ENCODE measurements around the gene TSHZ2.

TSHZ2 gene

GRCh38 chr20:53296451-53297153 is 324.4 kb downstream of the TSHZ2 start:
- TF ChIP-seq YY1 (IDR thresholded peaks at IDR 0.05; ENCODE audit: low read depth) = no peak
- TF ChIP-seq TCF12 (IDR thresholded peaks at IDR 0.05; ENCODE audit: low read depth) = no peak
- no peak for TF ChIP-seq NFIC (IDR thresholded peaks at IDR 0.05)
- no peak for TF ChIP-seq TAF1 (IDR thresholded peaks at IDR 0.05; ENCODE audit: low read depth)
- no peak for TF ChIP-seq RAD21 (IDR thresholded peaks at IDR 0.05; ENCODE audit: low read depth)
- TF ChIP-seq CEBPB (IDR thresholded peaks at IDR 0.05) = no peak
- no peak for TF ChIP-seq CREB1 (IDR thresholded peaks at IDR 0.05; ENCODE audit: low read depth)
- TF ChIP-seq ZBTB7A (IDR thresholded peaks at IDR 0.05; ENCODE audit: low read depth) = no peak
- no peak for TF ChIP-seq REST (IDR thresholded peaks at IDR 0.05; ENCODE audit: low read depth)
- TF ChIP-seq MAX (IDR thresholded peaks at IDR 0.05) = no peak
- TF ChIP-seq TEAD4 (IDR thresholded peaks at IDR 0.05) = no peak
- no peak for TF ChIP-seq EP300 (IDR thresholded peaks at IDR 0.05; ENCODE audit: borderline replicate concordance)
- no peak for TF ChIP-seq USF1 (IDR thresholded peaks at IDR 0.05)
- no peak for TF ChIP-seq FOXM1 (IDR thresholded peaks at IDR 0.05; ENCODE audit: borderline replicate concordance, low read depth)
- no peak for TF ChIP-seq EGR1 (IDR thresholded peaks at IDR 0.05)

GRCh38 chr20:53297154-53297529 is 325.0 kb downstream of the TSHZ2 start:
- no peak for TF ChIP-seq USF1 (IDR thresholded peaks at IDR 0.05)
- TF ChIP-seq TEAD4 (IDR thresholded peaks at IDR 0.05) = no peak
- TF ChIP-seq NFIC (IDR thresholded peaks at IDR 0.05) = no peak
- TF ChIP-seq CREB1 (IDR thresholded peaks at IDR 0.05; ENCODE audit: low read depth) = no peak
- no peak for TF ChIP-seq MAX (IDR thresholded peaks at IDR 0.05)
- no peak for TF ChIP-seq FOXM1 (IDR thresholded peaks at IDR 0.05; ENCODE audit: borderline replicate concordance, low read depth)
- TF ChIP-seq ZBTB7A (IDR thresholded peaks at IDR 0.05; ENCODE audit: low read depth) = no peak
- TF ChIP-seq TCF12 (IDR thresholded peaks at IDR 0.05; ENCODE audit: low read depth) = no peak
- TF ChIP-seq YY1 (IDR thresholded peaks at IDR 0.05; ENCODE audit: low read depth) = no peak
- no peak for TF ChIP-seq EGR1 (IDR thresholded peaks at IDR 0.05)
- no peak for TF ChIP-seq EP300 (IDR thresholded peaks at IDR 0.05; ENCODE audit: borderline replicate concordance)
- TF ChIP-seq REST (IDR thresholded peaks at IDR 0.05; ENCODE audit: low read depth) = no peak
- TF ChIP-seq TAF1 (IDR thresholded peaks at IDR 0.05; ENCODE audit: low read depth) = no peak

GRCh38 chr20:53298260-53298659 is 326.1 kb downstream of the TSHZ2 start:
- TF ChIP-seq CEBPB (IDR thresholded peaks at IDR 0.05) (no peak), NFIC (IDR thresholded peaks at IDR 0.05) (no peak), REST (IDR thresholded peaks at IDR 0.05; ENCODE audit: low read depth) (no peak), EP300 (IDR thresholded peaks at IDR 0.05; ENCODE audit: borderline replicate concordance) (no peak), RAD21 (IDR thresholded peaks at IDR 0.05; ENCODE audit: low read depth) (no peak), CREB1 (IDR thresholded peaks at IDR 0.05; ENCODE audit: low read depth) (no peak), TEAD4 (IDR thresholded peaks at IDR 0.05) (no peak), ZBTB7A (IDR thresholded peaks at IDR 0.05; ENCODE audit: low read depth) (no peak), EGR1 (IDR thresholded peaks at IDR 0.05) (no peak)

GRCh38 chr20:53298911-53299310 is 326.8 kb downstream of the TSHZ2 start:
- no peak for TF ChIP-seq ZBTB7A (IDR thresholded peaks at IDR 0.05; ENCODE audit: low read depth)
- no peak for TF ChIP-seq YY1 (IDR thresholded peaks at IDR 0.05; ENCODE audit: low read depth)
- no peak for TF ChIP-seq TEAD4 (IDR thresholded peaks at IDR 0.05)
- no peak for TF ChIP-seq MAX (IDR thresholded peaks at IDR 0.05)
- TF ChIP-seq RAD21 (IDR thresholded peaks at IDR 0.05; ENCODE audit: low read depth) = no peak

Measured in Ishikawa (cell line).